Measurements from ENCODE around the gene PTPRD. TPM values are rescaled to one million over a fixed set of nuclear protein-coding genes. Genes with fewer than 3 reads are reported as not detected.
"Not testable (repeated sequence)": the region's sequence is repeated elsewhere in the genome, so short reads cannot be mapped to it uniquely, and the experiment has no call there.

Gene PTPRD
- total RNA-seq, 1 experiment from 2014 or later, result not detected

- no peak for DNase-seq (ENCODE audit: low read depth)
Measured at GRCh38 chr9:9504869-9505268, 1107.9 kb downstream of the PTPRD start.

- DNase-seq (ENCODE audit: low read depth), result no peak
Measured at GRCh38 chr9:9499546-9499945, 1113.3 kb downstream of the PTPRD start.

DNA sequence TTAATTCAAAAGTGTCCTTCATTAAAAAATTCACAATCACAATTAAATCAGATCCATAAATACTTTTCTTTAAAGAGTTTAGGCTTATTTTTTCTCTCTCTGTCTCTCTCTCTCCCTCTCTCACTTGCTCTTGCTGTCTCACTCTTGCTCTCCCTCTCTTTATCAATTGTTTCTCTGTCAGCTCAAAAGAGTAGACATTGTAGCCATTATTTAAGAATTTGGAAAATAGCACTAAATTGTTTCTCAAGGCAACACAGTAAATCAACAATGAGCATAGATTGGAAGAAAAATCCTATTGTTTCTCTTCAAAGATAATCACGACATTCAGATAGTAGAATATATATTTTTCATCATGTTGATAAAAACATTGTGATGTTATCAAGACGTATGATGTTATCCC lies 1114.0 kb downstream of the PTPRD start:
- no peak for DNase-seq (ENCODE audit: low read depth)

DNA sequence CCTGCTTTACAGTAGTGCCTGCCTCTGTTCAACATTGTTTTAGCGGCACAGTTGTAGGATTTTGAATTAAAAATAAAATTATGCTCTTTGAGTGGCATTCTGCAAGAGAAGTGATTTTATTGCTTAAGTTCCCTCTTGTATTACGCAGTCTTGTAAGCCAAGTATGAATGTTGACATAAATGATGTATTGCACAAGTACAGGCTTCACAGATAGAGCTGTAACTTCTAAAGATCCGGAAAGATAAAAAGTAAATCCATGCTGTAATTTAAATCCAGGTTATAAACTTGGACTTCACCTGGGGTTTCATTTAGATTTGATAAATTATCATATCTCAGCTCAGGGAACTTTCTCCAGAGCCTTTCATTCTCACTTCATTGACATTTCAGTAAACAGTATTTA lies 1114.7 kb downstream of the PTPRD start:
- DNase-seq (ENCODE audit: low read depth), result no peak

GRCh38 chr9:9494336-9494735 lies 1118.5 kb downstream of the PTPRD start:
- no peak for DNase-seq (ENCODE audit: low read depth)

DNA sequence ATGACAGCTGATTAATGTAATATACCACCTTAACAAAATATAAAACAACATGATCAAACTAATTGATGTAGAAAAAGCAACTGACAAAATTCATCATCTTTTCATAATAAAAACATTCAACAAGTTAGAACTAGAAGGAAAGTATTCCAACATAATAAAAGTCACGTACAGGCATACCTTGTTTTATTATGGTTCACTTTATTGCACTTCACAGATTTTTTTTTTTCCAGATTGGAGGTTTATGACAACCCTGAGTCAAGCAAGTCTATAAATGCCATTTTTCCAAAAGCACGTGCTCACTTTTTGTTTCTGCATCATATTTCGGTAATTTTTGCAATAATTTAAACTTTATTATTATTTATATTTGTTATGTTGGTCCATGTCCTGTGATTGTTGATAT lies 1120.3 kb downstream of the PTPRD start:
- DNase-seq (ENCODE audit: low read depth), result no peak

DNA sequence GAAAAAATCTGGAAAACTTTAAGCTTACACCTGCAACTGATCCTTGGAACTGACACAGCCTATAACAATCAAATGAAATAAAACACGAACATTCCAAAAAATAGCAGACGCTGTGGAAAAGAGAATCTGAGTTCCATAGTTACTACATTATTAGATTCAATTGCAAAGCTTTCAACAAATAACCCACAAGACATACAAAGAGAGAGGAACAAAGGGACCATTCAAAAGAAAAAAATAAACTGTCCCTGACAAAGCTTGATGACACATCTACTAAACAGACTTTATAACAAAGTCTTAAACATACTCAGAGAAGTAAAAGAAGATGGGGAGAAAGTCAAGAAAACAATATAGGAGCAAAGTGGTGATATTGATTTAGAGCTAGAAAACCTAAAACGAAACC lies 1123.6 kb downstream of the PTPRD start:
- no peak for DNase-seq (ENCODE audit: low read depth)

- no peak for DNase-seq (ENCODE audit: low read depth)
Measured at GRCh38 chr9:9483175-9483574, 1129.6 kb downstream of the PTPRD start.

DNA sequence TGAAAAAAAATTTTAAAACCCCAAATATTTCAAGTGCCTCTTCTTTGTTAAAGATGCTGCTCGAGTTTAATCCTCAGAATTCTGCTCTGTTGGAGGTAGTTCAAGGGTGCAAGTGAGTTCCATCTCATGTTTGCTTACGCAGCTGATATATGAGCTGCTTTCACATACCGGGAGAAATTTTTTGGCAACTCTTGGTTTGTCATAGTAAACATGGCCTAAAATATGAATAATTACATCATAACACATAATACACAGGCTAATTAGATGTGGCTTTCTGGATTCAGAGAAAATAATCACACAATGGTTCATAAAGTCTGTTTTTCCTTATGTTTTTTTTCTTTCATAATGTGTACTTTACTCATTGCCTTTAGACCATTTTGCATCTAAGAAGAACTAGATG lies 1134.1 kb downstream of the PTPRD start:
- no peak for DNase-seq (ENCODE audit: low read depth)

DNA sequence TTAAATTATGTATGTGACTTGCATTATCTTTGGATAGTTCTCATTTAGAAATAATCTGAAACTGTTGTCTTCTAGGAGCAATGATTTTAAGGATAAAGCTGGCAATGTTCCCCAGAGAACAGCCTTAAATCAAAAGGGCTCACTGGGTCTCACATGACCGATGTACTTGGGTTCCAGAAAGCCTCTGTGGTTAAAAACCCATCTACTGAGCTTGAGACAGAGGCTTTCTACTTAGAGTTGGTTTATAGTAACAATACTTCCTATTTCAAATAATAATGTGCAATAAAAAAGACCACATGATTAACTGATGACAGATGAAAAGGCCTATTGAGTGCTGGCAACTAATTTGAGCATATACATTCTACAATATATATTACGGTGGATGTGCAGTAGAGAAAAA lies 1143.5 kb downstream of the PTPRD start:
- DNase-seq (ENCODE audit: low read depth), result no peak

- DNase-seq (ENCODE audit: low read depth), result not testable (repeated sequence)
Measured at GRCh38 chr9:9441874-9442273, 1170.9 kb downstream of the PTPRD start.

DNA sequence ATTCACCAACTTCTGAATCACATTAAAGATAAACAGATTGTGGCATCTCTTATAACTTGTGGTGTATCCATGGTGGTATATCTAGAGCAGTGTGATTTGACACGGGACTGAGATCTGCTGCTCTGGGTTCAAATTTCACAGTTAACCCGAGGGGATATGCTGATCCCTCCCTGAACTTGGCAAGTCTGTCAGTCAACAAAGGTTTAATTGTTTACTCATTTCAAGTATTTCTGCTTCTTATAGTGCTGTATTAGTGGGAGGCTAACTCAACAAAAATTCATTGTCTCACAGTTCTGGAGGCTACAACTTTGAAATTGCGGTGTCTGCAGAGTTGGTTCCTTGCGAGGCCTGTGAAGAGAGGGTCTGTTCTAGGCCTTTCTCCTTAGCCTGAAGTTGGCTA lies 1175.2 kb downstream of the PTPRD start:
- DNase-seq (ENCODE audit: low read depth), result no peak

- not testable (repeated sequence) for DNase-seq (ENCODE audit: low read depth)
Measured at GRCh38 chr9:9426454-9426853, 1186.3 kb downstream of the PTPRD start.

DNA sequence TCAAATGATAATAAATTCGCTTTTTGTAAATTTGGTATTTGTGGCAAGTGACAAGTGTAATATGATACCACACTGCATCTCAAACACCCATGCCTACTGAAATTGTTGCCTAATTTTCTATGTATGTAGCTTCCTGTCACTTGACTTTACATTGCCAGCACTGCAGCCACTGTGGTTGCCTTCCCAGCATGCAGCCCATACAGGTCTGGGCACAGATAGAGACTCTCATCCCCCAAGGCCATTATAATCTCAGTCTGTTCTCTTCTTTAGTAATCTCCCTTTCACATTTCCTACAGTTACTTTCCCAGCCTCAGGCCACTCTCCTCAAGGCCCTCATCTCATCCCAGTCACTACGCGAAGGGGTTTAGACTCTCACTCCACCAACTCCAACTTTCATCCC lies 1200.6 kb downstream of the PTPRD start:
- DNase-seq (ENCODE audit: low read depth), result no peak

GRCh38 chr9:9410736-9411135 lies 1202.1 kb downstream of the PTPRD start:
- DNase-seq (ENCODE audit: low read depth), result no peak

DNA sequence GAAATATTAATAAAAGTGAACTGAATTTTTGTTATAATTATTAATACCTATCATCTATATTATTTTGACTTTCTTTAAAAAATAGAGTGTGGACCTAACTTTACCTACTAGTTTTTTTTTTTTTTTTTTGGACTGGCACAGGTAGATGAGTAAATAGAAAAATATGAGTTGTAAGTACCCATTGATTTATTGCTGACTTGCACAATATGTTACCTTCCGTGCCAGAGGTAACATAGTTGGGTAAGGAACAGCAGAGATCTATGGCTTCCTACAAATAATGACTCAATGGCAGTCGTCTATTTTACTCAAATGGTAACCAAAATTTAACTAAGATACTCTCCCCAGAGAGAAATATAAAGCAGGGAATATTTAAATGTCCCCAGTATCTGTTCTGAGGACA lies 1212.8 kb downstream of the PTPRD start:
- DNase-seq (ENCODE audit: low read depth), result no peak

DNA sequence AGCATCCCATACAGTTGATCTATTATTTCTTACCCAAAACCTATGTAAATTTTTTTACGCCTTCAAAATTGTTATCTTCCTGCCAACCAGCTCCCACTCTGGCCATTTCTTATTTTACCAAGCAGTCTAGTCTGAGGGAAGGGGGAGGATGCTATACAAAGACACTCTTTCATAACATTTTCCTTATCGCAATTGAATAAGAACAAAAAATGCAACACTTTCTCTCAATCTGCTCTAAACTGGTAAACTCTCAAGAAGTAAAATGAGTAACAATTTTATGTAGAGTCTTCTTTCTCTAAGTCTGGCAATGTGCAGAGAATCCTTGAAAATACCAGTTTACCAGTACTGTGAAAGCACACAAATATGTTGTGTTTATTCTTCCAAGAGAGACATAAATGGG lies 1216.3 kb downstream of the PTPRD start:
- DNase-seq (ENCODE audit: low read depth), result no peak

- DNase-seq (ENCODE audit: low read depth), result no peak
Measured at GRCh38 chr9:9395539-9395938, 1217.3 kb downstream of the PTPRD start.

DNA sequence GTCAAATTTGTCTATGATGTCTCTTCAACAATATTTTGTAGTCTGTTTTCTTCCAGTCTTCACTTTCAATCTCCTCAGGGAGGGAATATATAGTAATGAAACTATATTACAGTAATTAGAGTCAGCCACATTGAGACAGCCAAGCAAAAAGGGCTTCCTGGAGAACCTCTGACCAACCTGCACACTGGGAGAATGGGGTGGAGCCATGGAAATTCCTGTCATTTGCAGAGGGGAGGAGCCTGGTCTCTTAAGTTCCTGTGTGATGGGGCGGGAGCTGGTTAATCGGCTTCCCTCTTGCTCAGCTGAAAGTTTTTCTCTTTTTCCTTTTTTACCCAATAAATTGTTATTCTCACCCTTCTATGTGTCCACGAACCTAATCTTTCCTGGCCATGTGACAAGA lies 1220.0 kb downstream of the PTPRD start:
- DNase-seq (ENCODE audit: low read depth), result no peak

DNA sequence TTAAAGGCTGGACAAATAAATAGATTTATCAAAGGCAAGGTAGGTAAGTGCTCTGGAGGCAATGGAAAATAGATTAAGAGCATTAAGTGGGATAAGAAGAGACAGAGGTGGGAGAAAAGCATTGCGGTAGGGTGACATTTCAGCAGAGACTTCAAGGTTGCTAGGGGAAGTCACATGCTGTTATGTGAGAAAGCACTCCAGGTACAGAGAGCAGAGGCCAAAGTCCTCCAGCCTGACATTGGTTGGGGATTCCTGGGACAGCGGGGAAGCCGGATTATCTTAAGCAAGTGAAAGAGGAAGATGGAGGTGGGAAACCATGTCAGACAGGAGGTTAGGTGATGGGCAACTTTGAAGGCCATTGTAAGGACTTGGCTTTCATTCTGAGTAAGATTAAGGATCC lies 1222.9 kb downstream of the PTPRD start:
- DNase-seq (ENCODE audit: low read depth), result no peak

DNA sequence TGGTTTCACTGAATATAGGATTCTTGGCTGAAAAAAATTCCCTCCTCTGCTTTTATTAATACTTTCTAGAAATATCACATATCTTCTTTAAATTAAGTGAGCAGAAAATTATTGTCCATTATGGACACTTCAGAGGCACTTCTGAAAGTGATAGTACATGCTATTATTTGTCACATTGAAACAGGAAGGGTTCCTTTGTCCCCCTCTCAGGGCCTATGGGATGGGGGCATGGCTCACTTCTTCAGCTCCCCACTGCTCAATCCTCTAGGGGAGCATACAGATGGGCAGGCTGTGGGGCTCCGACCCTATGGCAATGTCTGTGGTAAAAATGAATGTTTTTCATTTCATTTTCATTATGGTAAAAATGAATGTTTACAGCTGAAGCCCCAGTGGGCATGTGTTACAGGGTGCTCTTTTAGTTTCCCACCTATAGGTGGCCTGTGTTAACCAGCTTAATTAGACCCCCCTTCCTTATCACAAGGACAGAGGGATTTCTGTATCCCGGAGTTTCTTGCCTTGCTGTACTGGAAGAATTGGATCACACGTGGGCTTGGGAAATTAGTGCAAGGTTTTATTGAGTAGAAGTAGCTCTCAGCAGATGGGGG lies 1225.2 kb downstream of the PTPRD start:
- no peak for DNase-seq (ENCODE audit: low read depth)

DNA sequence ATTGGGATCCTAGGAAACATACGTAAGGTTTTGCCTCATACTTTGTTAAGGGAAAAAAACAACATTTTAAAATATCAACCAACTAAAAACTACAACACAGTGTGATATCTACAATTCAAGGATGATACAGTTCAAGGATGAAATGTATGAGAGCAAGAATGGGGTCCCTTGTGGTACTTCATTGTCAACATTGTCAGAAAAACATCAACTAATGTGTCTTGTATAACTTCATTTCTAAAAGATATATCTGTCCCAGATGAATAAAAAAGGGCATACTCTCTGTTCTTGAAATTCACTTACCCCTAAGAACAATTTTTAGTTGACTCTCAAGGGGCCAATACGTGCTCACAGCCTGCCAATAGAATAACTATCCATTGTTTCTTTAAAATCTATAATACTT lies 1250.5 kb downstream of the PTPRD start:
- DNase-seq (ENCODE audit: low read depth), result no peak

DNA sequence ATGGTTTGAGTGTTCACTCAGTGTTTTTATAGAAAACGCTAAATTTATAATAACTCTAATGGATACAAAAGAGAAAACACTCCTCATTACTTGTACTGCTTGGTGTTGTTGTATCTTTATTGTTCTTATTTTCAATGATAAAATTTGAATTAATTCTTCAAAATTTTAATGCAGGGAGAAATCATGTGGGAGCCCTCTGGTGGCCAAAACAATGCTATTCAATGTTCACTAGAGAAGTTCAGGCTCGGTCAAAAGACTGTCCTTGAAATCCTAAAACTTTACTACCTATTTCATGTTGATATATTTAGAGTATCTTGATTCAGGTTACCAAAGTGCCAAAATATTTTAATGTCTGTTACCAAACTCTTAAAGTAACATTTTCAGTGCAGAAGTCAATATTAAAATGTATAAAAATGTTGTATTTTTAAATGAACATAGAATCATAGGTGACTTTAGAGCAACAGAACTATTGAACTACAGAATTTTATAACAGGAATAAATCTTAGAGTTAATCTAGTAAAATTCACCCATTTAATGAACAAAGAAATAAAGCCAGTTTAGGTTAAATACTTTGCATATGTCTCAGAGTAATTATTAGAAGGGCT lies 1259.8 kb downstream of the PTPRD start:
- DNase-seq (ENCODE audit: low read depth), result no peak

- no peak for DNase-seq (ENCODE audit: low read depth)
Measured at GRCh38 chr9:9341203-9341602, 1271.6 kb downstream of the PTPRD start.

All from LHCN-M2 (cell line).